OCI-LY1 (cell line): ENCODE results near the gene LY86.

Source experiments
- H2AFZ ChIP-seq: fragments of 200-600 bp; sonication (generic), shearing (Covaris generic); 2 replicates; pipeline ENCODE4 v1.6.0; 2014; ENCODE audit warnings: antibody characterized with exemption, mild to moderate bottlenecking, low read length
- H3F3A ChIP-seq: fragments of 200-600 bp; sonication (generic), shearing (Covaris generic); 2 replicates; pipeline ENCODE4 v1.6.0; 2014; ENCODE audit warnings: mild to moderate bottlenecking, antibody characterized with exemption, low read length, moderate library complexity; ENCODE audit not compliant: insufficient read depth
- H3K27ac ChIP-seq: fragments of 200-600 bp; sonication (generic); 2 replicates; pipeline ENCODE4 v1.5.1; 2014; ENCODE audit warnings: low read length, mixed run types, mild to moderate bottlenecking, low read depth; ENCODE audit not compliant: poor library complexity, severe bottlenecking
- H3K27me3 ChIP-seq: fragments of 200-600 bp; sonication (generic); 2 replicates; pipeline ENCODE4 v1.6.0; 2014; ENCODE audit warnings: antibody characterized with exemption, mild to moderate bottlenecking, low read length, moderate library complexity; ENCODE audit not compliant: insufficient read depth
- H3K36me3 ChIP-seq: fragments of 200-600 bp; sonication (generic); 2 replicates; pipeline ENCODE4 v1.6.1; 2014; ENCODE audit warnings: mild to moderate bottlenecking, antibody characterized with exemption, low read length, moderate library complexity, mixed read lengths; ENCODE audit not compliant: insufficient read depth
- H3K4me1 ChIP-seq: fragments of 200-600 bp; sonication (generic); 2 replicates; pipeline ENCODE4 v1.5.1; 2014; ENCODE audit warnings: mild to moderate bottlenecking, low read length, moderate library complexity; ENCODE audit not compliant: insufficient read depth, severe bottlenecking
- H3K4me2 ChIP-seq: fragments of 200-600 bp; sonication (generic), shearing (Covaris generic); 2 replicates; pipeline ENCODE4 v1.6.1; 2014; ENCODE audit warnings: low read length
- H3K4me3 ChIP-seq: fragments of 200-600 bp; sonication (generic); 2 replicates; pipeline ENCODE4 v1.5.1; 2014; ENCODE audit warnings: low read length, low read depth, mild to moderate bottlenecking, mixed read lengths; ENCODE audit not compliant: poor library complexity, severe bottlenecking
- H3K79me2 ChIP-seq: fragments of 200-600 bp; shearing (Covaris generic); 2 replicates; pipeline ENCODE4 v1.6.1; 2016; ENCODE audit warnings: mixed run types, low read length, mixed read lengths; ENCODE audit not compliant: insufficient read depth
- H3K9ac ChIP-seq: fragments of 200-600 bp; sonication (generic), shearing (Covaris generic); 2 replicates; pipeline ENCODE4 v1.6.1; 2014; ENCODE audit warnings: mild to moderate bottlenecking, low read length, mixed read lengths
- H3K9me2 ChIP-seq: fragments of 200-600 bp; sonication (generic), shearing (Covaris generic); 2 replicates; pipeline ENCODE4 v1.6.1; 2014; ENCODE audit warnings: low read depth, mild to moderate bottlenecking, low read length, mixed read lengths
- H3K9me3 ChIP-seq: fragments of 200-600 bp; shearing (Covaris generic); 2 replicates; pipeline ENCODE4 v1.6.1; 2014; ENCODE audit warnings: low read length, mixed read lengths
- H4K20me1 ChIP-seq: fragments of 200-600 bp; sonication (generic), shearing (Covaris generic); 2 replicates; pipeline ENCODE4 v1.6.0; 2016; ENCODE audit warnings: mild to moderate bottlenecking, low read length; ENCODE audit not compliant: insufficient read depth
- EZH2 ChIP-seq: fragments of 200-600 bp; sonication (generic), shearing (Covaris generic); IDR thresholded peaks from 2 replicates; pipeline ENCODE4 v1.8.0; 2017; ENCODE audit warnings: borderline replicate concordance, mixed run types, mild to moderate bottlenecking, antibody characterized with exemption, low read length, moderate library complexity, mixed read lengths
- TF ChIP-seq, protein P1 (sequence below): fragments of 200-600 bp; sonication (generic), shearing (Covaris generic); IDR thresholded peaks from 2 replicates; pipeline ENCODE4 v1.5.1; 2017; ENCODE audit warnings: mild to moderate bottlenecking, antibody characterized with exemption, low read length, moderate library complexity, mixed read lengths

The LY86 gene

DNA sequence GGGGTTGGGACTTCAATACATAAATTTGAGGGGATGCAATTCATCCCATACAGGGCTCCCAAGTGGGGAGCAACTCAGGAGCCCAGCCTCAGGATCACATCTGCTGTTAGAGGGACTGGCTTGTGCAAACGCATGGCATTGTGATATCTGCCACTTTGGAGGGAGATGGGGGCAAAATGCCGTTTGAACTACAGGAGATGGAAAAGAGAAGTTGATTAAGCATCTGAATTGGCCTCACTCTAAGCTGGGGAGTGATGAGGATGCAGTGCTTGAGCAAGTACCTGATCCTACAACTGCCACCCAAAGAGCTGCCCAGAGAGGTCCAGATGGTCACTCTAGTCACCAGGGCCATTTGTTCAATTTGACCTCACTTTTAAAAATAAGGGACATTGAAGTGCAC is 2.0 kb downstream of the LY86 start:
- no peak overlapping the region for H2AFZ ChIP-seq
- TF ChIP-seq, protein P1, sequence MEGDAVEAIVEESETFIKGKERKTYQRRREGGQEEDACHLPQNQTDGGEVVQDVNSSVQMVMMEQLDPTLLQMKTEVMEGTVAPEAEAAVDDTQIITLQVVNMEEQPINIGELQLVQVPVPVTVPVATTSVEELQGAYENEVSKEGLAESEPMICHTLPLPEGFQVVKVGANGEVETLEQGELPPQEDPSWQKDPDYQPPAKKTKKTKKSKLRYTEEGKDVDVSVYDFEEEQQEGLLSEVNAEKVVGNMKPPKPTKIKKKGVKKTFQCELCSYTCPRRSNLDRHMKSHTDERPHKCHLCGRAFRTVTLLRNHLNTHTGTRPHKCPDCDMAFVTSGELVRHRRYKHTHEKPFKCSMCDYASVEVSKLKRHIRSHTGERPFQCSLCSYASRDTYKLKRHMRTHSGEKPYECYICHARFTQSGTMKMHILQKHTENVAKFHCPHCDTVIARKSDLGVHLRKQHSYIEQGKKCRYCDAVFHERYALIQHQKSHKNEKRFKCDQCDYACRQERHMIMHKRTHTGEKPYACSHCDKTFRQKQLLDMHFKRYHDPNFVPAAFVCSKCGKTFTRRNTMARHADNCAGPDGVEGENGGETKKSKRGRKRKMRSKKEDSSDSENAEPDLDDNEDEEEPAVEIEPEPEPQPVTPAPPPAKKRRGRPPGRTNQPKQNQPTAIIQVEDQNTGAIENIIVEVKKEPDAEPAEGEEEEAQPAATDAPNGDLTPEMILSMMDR = no peak
- no peak for TF ChIP-seq EZH2
- peak overlapping the region; percentile 96 for H3K27ac ChIP-seq
- H3F3A ChIP-seq = peaks cover 8% of the 10 kb centered on the region; the same call in 1 of the 2 replicates
- peaks cover 82% of the 10 kb centered on the region for H3K4me1 ChIP-seq
- no peaks in the 10 kb centered on the region for H4K20me1 ChIP-seq
- H3K27me3 ChIP-seq = no peaks in the 10 kb centered on the region
- peak overlapping the region; percentile 69 for H3K4me3 ChIP-seq
- H3K4me2 ChIP-seq = peak overlapping the region; percentile 63
- H3K9ac ChIP-seq = peak overlapping the region; percentile 57; the same call in 1 of the 2 replicates
- no peaks in the 10 kb centered on the region for H3K9me2 ChIP-seq
- H3K36me3 ChIP-seq = peaks cover 28% of the 10 kb centered on the region
- H3K79me2 ChIP-seq = peaks cover 29% of the 10 kb centered on the region
- no peaks in the 10 kb centered on the region for H3K9me3 ChIP-seq

DNA sequence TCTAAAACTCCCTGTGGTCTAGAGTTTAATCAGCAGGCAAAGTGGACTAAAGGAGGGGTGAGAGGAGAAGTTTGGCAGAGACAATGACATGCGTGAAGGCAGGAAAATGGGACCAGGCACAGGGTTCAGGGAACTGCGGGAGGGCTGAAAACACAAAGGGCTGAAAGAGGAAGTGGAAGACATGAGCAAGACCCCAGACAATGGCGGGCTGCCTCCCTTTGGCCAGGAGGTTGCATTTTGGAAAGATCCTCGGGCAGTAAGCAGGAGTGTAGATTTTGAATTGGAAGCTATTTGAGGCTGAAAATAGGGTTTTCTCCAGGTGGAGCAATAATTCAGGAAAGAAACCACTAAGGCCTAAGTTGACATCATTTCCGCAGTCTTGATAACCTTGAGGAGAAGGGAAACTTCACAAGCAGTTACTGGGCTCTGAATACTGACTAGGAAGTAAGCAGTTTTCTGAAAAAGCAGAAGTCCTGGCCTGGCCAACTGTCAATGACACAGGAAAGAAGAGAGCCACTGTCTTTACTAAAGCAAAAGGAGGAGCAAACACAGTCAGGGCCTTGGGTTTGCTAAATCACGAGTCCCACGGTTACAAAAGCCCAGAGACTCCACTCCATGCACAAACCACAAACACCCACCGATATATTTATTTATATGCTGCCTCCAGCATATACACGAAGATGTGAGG is 3.4 kb downstream of the LY86 start:
- Histone ChIP-seq H3K27ac (peak overlapping the region; percentile 96), H4K20me1 (no peaks in the 10 kb centered on the region), H3K9me3 (no peaks in the 10 kb centered on the region), H3K27me3 (no peaks in the 10 kb centered on the region), H3K4me1 (peaks cover 69% of the 10 kb centered on the region), H3K9me2 (no peaks in the 10 kb centered on the region), H3K4me3 (peak overlapping the region; percentile 69), H2AFZ (no peak overlapping the region), H3F3A (peaks cover 8% of the 10 kb centered on the region; the same call in 1 of the 2 replicates), H3K79me2 (peaks cover 18% of the 10 kb centered on the region), H3K36me3 (peaks cover 41% of the 10 kb centered on the region), H3K9ac (peak overlapping the region; percentile 57), H3K4me2 (peak overlapping the region; percentile 63)
- TF ChIP-seq, protein P1 = no peak
- TF ChIP-seq EZH2 = no peak

DNA sequence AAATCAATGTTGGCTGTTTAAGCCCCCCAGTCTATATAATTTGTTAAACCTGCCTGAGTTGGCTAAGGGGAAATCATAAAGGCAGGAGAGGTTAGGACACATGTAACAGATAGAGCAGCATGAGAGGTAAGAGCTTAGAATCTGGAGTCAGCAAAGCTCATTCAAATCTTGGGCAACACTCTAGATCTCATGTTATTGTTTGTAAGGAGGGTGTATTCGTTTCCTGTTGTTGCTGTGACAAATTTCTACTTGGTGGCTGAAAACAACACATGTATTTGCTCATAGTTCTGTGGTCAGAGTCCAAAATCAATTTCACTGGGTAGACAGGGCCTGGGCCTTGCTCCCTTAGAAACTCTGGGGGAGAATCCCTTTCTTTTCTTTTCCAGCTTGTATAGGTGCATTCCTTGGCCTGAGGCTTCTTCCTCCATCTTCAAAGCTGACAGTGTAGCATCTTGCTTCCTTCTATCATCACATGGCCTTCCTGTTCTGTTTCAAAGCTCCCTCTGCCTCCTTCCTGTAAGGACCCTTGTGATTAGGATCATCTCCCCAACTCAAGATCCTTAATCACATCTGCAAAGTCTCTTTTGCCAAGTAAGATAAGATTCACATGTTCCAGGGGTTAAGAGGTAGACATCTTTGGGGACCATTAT is 4.4 kb downstream of the LY86 start:
- Histone ChIP-seq H3K27ac (peak overlapping the region; percentile 96), H3K9me2 (no peaks in the 10 kb centered on the region), H3K9me3 (no peaks in the 10 kb centered on the region), H3K4me2 (peak overlapping the region; percentile 63), H4K20me1 (no peaks in the 10 kb centered on the region), H2AFZ (no peak overlapping the region), H3K27me3 (no peaks in the 10 kb centered on the region), H3K4me3 (peak overlapping the region; percentile 69), H3K9ac (peak overlapping the region; percentile 57), H3K4me1 (peaks cover 58% of the 10 kb centered on the region), H3F3A (no peaks in the 10 kb centered on the region), H3K36me3 (peaks cover 51% of the 10 kb centered on the region), H3K79me2 (peaks cover 18% of the 10 kb centered on the region)
- no peak for TF ChIP-seq EZH2
- TF ChIP-seq, protein P1 = no peak
